GM18519 (cell line): ENCODE results near the gene HAVCR2.
"Not testable (repeated sequence)": the region's sequence is repeated elsewhere in the genome, so short reads cannot be mapped to it uniquely, and the experiment has no call there.

ENCODE experiments used
- ATAC-seq: cut with Tn5 transposase; IDR thresholded peaks from one replicate; pipeline ENCODE4 v1.9.1; 2021; ENCODE audit warnings: mild to moderate bottlenecking, moderate library complexity; ENCODE audit not compliant: unreplicated experiment, low FRiP score

HAVCR2 gene

GRCh38 chr5:157047898-157048297 is 60.9 kb downstream of the HAVCR2 start:
- ATAC-seq: no peak

GRCh38 chr5:157047016-157047415 is 61.8 kb downstream of the HAVCR2 start:
- not testable (repeated sequence) for ATAC-seq

DNA sequence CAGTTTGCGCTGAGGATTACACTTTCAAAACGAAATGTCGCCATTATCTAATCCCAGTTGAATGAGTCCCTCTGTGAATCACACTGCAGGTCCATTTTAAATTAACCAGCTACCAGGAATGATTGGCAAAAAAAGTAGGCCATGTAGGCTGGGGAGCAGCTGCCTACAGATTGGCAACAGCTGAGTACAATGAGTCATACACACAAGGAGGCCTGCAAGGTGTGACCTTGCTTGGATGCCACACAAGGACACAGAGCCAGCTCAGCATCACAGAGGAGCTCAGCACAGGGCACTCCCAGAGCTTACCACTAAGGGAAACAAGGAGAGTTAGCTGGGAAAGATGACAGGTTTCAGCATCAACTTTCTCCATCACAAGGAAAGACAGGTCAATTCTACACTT is 62.8 kb downstream of the HAVCR2 start:
- no peak for ATAC-seq

DNA sequence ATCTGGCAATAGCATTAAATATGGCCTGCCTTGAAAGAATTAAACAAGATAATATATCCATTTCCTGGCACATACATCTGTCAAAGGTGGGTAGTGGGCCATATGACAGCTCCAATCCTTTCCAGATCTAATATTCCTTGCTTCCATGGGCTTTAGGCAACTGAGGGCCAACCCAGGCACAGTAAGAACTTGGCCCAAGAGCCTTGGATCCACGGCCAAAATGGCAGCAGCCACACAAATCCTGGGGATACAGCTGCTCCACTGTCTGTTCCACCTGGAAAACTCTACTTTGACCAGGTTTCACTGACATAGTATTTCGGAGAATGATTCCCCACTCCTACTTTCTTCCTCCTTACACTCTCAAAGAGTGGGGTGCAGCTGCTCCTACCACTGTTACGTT is 63.2 kb downstream of the HAVCR2 start:
- ATAC-seq: no peak

DNA sequence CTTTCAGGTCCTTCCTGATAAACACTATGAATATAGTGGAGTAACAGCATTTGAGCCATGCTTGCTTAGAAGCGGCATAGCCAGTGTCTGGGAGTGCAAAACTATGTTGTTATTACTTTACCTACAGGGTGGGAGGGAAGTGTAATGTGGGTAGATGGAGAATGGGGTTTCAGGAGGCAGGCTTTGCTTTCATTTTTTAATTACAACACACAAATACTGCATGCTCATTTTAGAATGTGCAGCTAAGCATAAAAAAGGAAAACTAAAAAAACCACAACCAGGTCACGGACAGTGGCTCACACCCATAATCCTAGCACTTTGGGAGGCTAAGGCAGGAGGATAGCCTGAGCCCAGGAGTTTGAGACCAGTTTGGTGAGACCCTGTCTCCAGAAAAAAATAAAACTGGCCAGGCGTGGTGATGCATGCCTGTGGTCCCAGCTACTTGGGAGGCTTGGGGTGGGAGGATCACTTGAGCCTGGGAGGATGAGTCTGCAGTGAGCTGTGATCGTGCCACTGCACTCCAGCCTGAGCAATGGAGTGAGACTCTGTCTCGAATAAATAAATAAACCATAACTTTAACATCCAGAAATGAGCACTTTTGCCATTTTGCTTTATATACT is 70.2 kb downstream of the HAVCR2 start:
- peak; percentile 47 for ATAC-seq
